Activated naive CD8-positive, alpha-beta T cell treated with anti-CD3 and anti-CD28 coated beads for 36 hours (primary cell): ENCODE data around the gene MYH1. TPM values are rescaled to one million over a fixed set of nuclear protein-coding genes. Genes with fewer than 3 reads are reported as not detected.

ENCODE experiments used
- DNase-seq: peaks from one replicate; pipeline ENCODE4 v3.0.0; 2021
- H3K27ac Mint-ChIP-seq: one replicate; pipeline ENCODE4 v1.8.0; 2022; ENCODE audit warnings: mild to moderate bottlenecking, moderate library complexity, mixed read lengths
- H3K27me3 Mint-ChIP-seq: one replicate; pipeline ENCODE4 v1.8.0; 2022; ENCODE audit warnings: mild to moderate bottlenecking, mixed read lengths
- H3K36me3 Mint-ChIP-seq: one replicate; pipeline ENCODE4 v1.8.0; 2021; ENCODE audit warnings: mild to moderate bottlenecking, mixed read lengths
- H3K4me1 Mint-ChIP-seq: one replicate; pipeline ENCODE4 v1.8.0; 2021; ENCODE audit warnings: mixed read lengths
- H3K4me3 Mint-ChIP-seq: one replicate; pipeline ENCODE4 v1.8.0; 2022; ENCODE audit warnings: mild to moderate bottlenecking, moderate library complexity, mixed read lengths
- H3K9me3 Mint-ChIP-seq: one replicate; pipeline ENCODE4 v1.8.0; 2022; ENCODE audit warnings: mixed read lengths
- total RNA-seq, 2 experiments: library from RNA; stranded (reverse); gene quantifications; one replicate each; pipeline ENCODE4 v1.2.3, GENCODE V29; 2021

Gene MYH1
- total RNA-seq, 2 experiments from 2014 or later = not detected

GRCh38 chr17:10447026-10447931 is 71.1 kb downstream of the MYH1 start:
- Mint-ChIP-seq H3K4me3 (no peak overlapping the region), H3K4me1 (no peaks in the 10 kb centered on the region), H3K36me3 (no peaks in the 10 kb centered on the region), H3K27ac (no peak overlapping the region), H3K9me3 (peaks cover 1% of the 10 kb centered on the region), H3K27me3 (peaks cover 11% of the 10 kb centered on the region)
- DNase-seq = no peak

Other genes starting within 250 kb of the MYH1 start
- not detected for gene MYH13, start 145.5 kb downstream of the MYH1 start, total RNA-seq
- not detected for gene MYH8, start 96.6 kb downstream of the MYH1 start, total RNA-seq
- gene MYH4, start 49.0 kb downstream of the MYH1 start, total RNA-seq = not detected
- not detected for gene MYH2, start 31.1 kb upstream of the MYH1 start, total RNA-seq
- 1 to 10 TPM; 3.2 to 3.4 TPM for gene MYH3, start 138.8 kb upstream of the MYH1 start, total RNA-seq
- gene SCO1, start 179.0 kb upstream of the MYH1 start, total RNA-seq = 10 to 100 TPM; 55.1 to 56.1 TPM
- gene ADPRM, start 179.1 kb upstream of the MYH1 start, total RNA-seq = 10 to 100 TPM; 12.9 to 13.2 TPM
- 1 to 10 TPM; 1.6 to 2.5 TPM for gene TMEM220, start 211.5 kb upstream of the MYH1 start, total RNA-seq